OCI-LY3 (cell line): ENCODE results near the gene HECTD4.

Source experiments
- EZH2phosphoT487 ChIP-seq: fragments of 200-600 bp; shearing (Covaris generic); IDR thresholded peaks from 2 replicates; pipeline ENCODE4 v1.6.1; 2018; ENCODE audit warnings: antibody characterized with exemption, mixed run types, low read depth
- TF ChIP-seq, protein P1 (sequence below): fragments of 200-600, 300-600 bp; sonication (generic); IDR thresholded peaks from 2 replicates; pipeline ENCODE4 v1.5.1; 2014; ENCODE audit warnings: antibody characterized with exemption, low read length, low read depth

DNA sequence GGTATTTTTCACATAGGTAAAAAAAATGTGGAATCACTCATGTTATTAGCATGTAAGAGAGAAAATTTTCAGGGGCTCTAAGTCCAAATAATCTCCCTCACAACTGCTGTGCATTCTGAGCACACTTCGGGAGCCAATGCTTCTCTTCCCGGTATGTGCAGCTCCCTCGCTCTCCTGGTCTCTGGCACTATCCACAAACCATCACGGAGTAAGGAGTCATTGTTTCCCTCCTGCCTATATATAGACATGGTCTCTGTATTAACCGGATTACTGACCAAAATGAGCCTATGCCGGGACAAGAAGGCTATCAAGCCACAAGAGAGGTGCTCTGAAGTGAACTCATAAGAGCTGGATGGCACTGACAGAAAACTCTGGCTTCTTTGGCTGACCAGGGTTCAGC is 13.4 kb downstream of the HECTD4 start:
- TF ChIP-seq, protein P1, sequence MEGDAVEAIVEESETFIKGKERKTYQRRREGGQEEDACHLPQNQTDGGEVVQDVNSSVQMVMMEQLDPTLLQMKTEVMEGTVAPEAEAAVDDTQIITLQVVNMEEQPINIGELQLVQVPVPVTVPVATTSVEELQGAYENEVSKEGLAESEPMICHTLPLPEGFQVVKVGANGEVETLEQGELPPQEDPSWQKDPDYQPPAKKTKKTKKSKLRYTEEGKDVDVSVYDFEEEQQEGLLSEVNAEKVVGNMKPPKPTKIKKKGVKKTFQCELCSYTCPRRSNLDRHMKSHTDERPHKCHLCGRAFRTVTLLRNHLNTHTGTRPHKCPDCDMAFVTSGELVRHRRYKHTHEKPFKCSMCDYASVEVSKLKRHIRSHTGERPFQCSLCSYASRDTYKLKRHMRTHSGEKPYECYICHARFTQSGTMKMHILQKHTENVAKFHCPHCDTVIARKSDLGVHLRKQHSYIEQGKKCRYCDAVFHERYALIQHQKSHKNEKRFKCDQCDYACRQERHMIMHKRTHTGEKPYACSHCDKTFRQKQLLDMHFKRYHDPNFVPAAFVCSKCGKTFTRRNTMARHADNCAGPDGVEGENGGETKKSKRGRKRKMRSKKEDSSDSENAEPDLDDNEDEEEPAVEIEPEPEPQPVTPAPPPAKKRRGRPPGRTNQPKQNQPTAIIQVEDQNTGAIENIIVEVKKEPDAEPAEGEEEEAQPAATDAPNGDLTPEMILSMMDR: no peak
- TF ChIP-seq EZH2phosphoT487: no peak
